ENCODE data around the gene SERPINA9.

Gene SERPINA9

DNA sequence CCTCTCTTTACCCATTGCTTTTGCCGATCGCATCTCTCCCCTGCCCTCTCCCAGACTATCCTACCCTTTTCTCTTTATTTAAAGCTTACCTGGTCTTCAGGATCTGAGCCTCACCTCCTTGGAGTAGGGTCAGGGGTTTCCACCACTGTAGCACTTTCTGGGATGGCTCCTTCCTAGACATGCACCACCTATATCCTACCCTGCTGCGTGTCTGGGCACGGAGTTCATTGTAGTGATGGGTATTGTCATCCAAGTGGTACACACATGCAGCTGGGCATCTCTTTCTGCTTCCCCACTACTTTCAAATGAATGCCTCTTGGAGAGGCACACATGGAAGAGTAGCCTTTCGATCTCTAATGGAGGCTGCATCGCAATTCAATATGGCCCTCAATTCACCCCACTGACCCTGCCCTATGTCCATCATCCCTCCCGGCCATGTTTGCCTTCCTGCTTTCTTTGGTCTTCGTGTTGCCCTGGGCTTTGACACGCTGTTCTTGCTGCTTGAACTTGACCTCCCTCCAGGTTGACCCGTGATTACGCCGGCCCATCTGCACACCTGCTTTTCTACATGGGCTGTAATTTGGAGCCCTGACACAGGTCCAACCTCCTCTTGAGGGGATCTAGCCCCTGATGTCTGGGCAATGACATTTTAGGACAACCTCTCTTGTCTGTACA lies 34.3 kb downstream of the SERPINA9 start:
- TF ChIP-seq GATA3 (IDR thresholded peaks at IDR 0.05; ENCODE audit: low read depth, low read length) (no peak), GATA2 (IDR thresholded peaks at IDR 0.05; ENCODE audit: low read depth, low read length) (no peak)

DNA sequence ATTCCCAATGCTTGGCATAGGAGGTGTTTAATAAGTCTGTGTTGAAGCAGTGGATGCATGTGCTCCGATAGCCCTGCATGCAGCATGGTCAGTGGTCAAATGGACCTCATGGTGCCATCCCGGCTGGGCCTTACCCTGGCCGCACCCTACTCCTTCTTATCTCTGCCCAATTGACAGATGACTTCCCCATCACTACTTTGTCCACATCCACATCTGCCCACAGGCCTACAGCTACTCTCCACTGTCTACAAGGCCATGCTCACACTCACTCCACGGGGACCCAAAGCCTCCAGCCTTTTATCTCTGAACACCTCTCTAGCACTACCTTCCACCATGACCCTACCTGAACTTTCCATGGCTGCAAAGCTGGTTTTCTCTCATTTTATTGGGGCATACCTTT lies 34.9 kb downstream of the SERPINA9 start:
- TF ChIP-seq GATA3 (IDR thresholded peaks at IDR 0.05; ENCODE audit: low read depth, low read length) (no peak), GATA2 (IDR thresholded peaks at IDR 0.05; ENCODE audit: low read depth, low read length) (no peak)

DNA sequence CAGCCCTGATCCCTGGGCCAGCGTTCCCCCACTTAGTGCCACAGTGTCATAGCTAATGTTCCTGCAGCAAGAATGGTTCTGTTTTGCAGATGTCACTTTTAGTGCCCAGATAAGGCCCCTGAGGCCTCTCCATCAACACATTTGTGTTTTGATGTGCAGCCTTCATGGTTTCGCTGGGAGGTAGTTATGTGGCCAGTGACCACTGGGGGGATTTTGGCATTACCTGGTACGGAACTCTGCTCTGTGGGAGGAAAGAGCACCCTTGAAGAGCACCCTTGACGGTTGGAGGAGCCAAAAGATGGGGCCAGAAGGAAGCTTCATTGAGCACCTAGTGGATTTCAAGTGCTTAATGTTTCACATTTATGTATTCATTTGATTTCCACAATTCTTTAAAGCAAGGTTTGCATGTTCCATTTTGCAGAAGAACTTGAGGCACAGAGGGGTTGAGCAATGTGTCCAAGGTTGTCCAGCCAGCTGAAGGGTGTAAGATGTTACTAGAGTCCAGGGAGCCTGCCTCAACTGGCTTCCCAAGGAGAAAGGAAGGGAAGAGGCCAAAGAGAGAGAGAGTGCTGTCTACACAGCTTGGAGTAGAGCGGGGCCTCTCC lies 36.4 kb downstream of the SERPINA9 start:
- TF ChIP-seq GATA2 (IDR thresholded peaks at IDR 0.05; ENCODE audit: low read depth, low read length) (no peak), GATA3 (IDR thresholded peaks at IDR 0.05; ENCODE audit: low read depth, low read length) (no peak)

DNA sequence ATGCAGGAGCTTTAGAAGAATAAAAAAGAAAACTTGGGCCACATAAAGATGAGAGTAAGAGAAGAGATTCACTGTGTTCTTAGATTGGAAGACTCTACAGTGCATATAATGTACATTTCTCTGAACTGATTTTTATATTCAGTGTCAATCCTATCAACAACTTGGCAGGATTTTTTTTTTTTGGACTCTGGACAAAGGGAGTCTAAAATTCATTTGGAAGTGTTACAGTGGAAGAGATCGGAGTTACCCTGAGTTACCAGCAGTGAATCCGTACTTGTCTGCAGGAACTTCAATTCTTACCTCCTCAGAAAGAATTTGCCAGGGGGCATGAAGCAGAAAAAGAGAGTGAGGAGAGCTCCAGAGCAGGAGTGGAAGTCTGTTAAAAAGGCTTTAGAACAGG lies 47.4 kb downstream of the SERPINA9 start:
- no peak for TF ChIP-seq GATA2 (IDR thresholded peaks at IDR 0.05; ENCODE audit: low read depth, low read length)
- no peak for TF ChIP-seq GATA3 (IDR thresholded peaks at IDR 0.05; ENCODE audit: low read depth, low read length)

DNA sequence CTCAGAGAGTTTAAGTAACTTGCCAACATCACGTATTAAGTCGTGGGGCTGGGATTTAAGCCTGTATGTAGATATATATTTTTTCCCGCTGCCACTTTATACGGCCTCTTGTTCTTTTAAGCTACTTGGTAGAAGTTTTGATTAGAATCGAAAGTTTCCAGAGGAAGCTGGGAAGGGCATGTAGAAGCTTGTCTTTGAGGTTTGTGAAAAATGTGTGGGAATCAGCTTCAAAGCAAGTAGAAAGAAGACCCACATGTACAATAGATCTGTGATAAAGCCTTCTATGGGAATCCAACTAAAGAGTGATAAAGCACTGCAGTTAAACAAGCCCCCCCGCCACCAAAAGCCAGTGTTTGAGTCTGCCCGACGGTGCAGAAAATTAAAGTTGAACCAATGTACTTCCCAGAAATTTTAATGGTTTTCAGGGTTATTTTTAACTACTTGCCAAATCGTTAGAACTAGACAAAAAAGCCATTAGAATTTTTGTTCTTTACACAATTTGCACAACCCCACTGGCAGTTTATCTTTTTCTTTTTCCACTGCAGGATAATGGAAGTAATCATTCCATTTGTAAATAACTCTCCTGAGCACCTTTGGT lies 48.9 kb downstream of the SERPINA9 start:
- TF ChIP-seq GATA3 (IDR thresholded peaks at IDR 0.05; ENCODE audit: low read depth, low read length) (no peak), GATA2 (IDR thresholded peaks at IDR 0.05; ENCODE audit: low read depth, low read length) (no peak)

DNA sequence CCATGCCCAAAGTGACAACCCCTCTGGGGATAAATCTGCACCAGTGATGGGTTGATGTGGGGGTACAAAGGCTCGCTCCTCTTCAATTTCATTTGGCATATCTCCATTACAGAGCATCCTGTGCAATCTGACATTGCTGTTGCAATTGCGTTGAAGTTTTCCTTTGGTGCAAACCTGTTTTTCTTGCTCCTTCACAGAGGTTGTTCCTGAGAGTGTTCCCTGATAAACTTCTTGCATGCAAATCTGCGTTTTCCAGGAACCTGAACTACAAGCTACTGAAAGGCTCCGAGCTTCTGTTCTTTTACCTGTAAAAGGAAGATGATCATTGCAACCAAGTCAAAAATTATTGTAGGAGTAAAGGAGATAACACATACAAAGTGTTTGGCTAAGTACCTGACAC lies 49.5 kb downstream of the SERPINA9 start:
- TF ChIP-seq GATA3 (IDR thresholded peaks at IDR 0.05; ENCODE audit: low read depth, low read length) (no peak), GATA2 (IDR thresholded peaks at IDR 0.05; ENCODE audit: low read depth, low read length) (no peak)

DNA sequence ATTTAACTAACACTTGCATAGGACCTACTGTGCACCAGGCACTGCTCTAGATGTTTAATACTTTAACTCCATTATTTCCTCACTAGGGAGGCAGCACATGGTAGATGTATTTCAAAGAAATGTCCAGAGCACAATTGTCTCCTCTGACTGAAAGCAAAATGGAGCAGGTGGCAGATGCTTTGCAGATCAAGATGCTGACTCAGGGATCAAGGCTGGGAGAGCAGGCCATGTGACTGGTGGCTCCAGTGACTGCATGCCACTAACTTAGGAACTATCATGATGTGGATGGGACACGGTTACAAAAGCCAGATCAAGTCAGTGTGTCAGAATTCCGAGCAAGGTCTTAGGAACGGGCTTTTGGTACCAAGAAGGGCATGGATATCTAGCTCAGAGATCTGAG lies 51.6 kb downstream of the SERPINA9 start:
- TF ChIP-seq GATA2 (IDR thresholded peaks at IDR 0.05; ENCODE audit: low read depth, low read length) (no peak), GATA3 (IDR thresholded peaks at IDR 0.05; ENCODE audit: low read depth, low read length) (no peak)

DNA sequence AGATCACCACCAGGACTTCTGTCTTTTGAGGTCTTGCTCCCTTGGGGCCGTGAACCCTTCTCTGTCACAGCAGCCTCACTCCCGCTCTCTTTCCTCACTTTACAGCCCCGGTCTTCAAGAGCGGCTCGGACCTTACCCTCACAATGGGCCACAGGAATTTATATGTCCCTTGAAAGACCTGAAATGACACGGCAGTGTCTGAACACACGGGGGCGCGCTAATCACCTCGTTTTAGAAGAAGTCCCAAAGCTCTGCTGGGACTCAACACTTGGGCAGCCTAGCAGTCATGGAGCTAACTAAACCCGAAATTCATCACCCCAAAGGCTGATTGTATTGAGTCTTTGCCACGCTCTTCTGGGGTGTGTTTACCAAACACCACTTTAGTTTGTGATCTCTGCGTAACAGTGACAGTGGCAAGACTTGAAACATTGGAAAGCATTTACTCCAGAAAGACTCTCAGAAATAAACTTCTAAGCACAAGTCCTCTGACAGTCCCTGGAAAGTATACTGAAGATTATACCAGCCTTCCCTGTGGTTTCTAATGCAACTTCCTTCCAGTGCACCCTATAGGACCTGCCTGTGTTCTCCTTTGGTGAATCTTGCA lies 52.4 kb downstream of the SERPINA9 start:
- TF ChIP-seq GATA3 (IDR thresholded peaks at IDR 0.05; ENCODE audit: low read depth, low read length) (no peak), GATA2 (IDR thresholded peaks at IDR 0.05; ENCODE audit: low read depth, low read length) (no peak)

DNA sequence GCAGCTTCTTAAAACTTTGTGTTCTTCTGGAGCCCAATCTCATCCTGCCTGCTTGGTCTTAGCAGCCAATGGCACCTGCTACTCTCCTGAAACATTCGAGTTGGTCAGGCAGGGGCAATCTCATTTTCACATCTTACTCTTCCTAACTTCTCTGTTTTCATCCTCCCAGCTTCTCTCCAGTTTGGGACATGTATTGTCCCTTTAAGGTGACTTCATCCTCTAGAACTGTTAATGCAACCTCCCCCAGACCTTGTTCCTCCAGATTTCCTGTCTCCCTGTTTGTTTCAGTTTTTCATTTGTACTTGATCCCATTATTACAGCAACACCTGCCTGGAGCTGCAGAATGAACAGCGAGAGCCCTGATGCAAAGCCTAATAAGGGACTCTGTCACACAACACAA lies 54.7 kb downstream of the SERPINA9 start:
- TF ChIP-seq GATA2 (IDR thresholded peaks at IDR 0.05; ENCODE audit: low read depth, low read length): no peak
- TF ChIP-seq GATA3 (IDR thresholded peaks at IDR 0.05; ENCODE audit: low read depth, low read length): no peak

Measured in SH-SY5Y (cell line).